GM12878 (cell line): ENCODE data around the gene PRTFDC1.

ENCODE experiments used
- ATF2 ChIP-seq: IDR thresholded peaks from 2 replicates; pipeline ENCODE4 v1.6.1; 2012; ENCODE audit warnings: low read length, inconsistent platforms
- CEBPB ChIP-seq, 2 experiments: fragments of 150-350 bp in 1 of 2; IDR thresholded peaks; 2 replicates each; pipeline ENCODE4 v1.6.1; 2012 to 2014; ENCODE audit warnings: low read depth in 2 of 2, low read length in 2 of 2, borderline replicate concordance in 1 of 2, inconsistent platforms in 1 of 2
- CHD2 ChIP-seq: IDR thresholded peaks from 2 replicates; pipeline ENCODE4 v1.6.1; 2011; ENCODE audit warnings: low read depth, low read length, improper control_type of control experiment, borderline replicate concordance
- DPF2 ChIP-seq: fragments of 450-650 bp; IDR thresholded peaks from 2 replicates; pipeline ENCODE4 v1.6.1; 2017; ENCODE audit warnings: mild to moderate bottlenecking
- FOXK2 ChIP-seq: fragments of 450-650 bp; IDR thresholded peaks from 2 replicates; pipeline ENCODE4 v1.6.1; 2017; ENCODE audit warnings: mild to moderate bottlenecking, moderate library complexity
- JUND ChIP-seq: IDR thresholded peaks from 2 replicates; pipeline ENCODE4 v1.6.1; 2012; ENCODE audit warnings: low read depth, mild to moderate bottlenecking, low read length, improper control_type of control experiment, moderate library complexity
- KDM1A ChIP-seq: fragments of 200-600 bp; sonication (generic); IDR thresholded peaks from 2 replicates; pipeline ENCODE4 v1.6.1; 2016; ENCODE audit warnings: borderline replicate concordance
- NRF1 ChIP-seq: conservative IDR thresholded peaks from 2 replicates; pipeline ENCODE4 v1.6.1; 2011; ENCODE audit warnings: mild to moderate bottlenecking, low read depth, low read length, improper control_type of control experiment
- POLR2A ChIP-seq: IDR thresholded peaks from 2 replicates; pipeline ENCODE4 v1.6.1; 2011; ENCODE audit warnings: low read depth, mild to moderate bottlenecking, low read length
- SMC3 ChIP-seq: IDR thresholded peaks from 2 replicates; pipeline ENCODE4 v1.6.1; 2011; ENCODE audit warnings: low read length, improper control_type of control experiment, borderline replicate concordance
- TBL1XR1 ChIP-seq: IDR thresholded peaks from 2 replicates; pipeline ENCODE4 v1.6.1; 2012; ENCODE audit warnings: low read depth, low read length, improper control_type of control experiment
- TF ChIP-seq, protein P1 (sequence below), 3 experiments: IDR thresholded peaks in 2 of 3; conservative IDR thresholded peaks in 1 of 3; 2 replicates each; pipeline ENCODE4 v1.5.1; 2011; ENCODE audit warnings: low read depth in 3 of 3, low read length in 3 of 3, mild to moderate bottlenecking in 3 of 3, control low read depth in 2 of 3, moderate library complexity in 2 of 3, inconsistent platforms in 1 of 3, mixed read lengths in 1 of 3; ENCODE audit not compliant: control insufficient read depth in 2 of 3, insufficient read depth in 1 of 3; ENCODE audit errors: extremely low read depth in 1 of 3

DNA sequence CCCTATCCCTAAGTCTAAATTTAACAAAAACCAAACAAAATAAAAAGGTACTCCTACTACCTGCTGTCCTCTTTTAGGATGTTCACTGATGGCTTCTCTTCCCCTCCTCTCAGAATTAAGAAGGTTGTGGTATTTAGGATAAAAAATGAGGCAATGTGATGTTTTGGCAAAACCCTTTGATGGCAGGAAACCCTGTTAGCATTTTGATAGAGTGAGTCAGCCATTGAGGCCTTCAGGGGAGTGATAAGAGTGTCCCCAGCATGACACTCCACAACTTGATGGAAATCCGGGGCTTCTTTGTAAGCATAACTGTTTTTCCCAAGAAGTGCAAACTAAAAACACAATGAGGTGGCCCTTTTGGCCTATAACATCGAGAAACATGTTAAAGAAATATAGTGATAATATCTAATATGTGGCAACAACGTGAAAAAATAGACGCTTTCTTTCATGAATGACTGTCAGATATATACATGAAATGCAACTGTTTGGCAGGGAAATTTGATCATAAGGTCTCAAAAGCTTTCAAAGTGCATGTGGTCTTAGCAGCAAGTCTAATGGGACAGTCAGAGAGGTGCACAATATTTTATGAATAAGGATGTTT is 55.0 kb downstream of the PRTFDC1 start:
- TF ChIP-seq SMC3 (no peak), CEBPB (IDR thresholded peaks at IDR 0.05; ENCODE audit: borderline replicate concordance in 1 of 2, low read depth in 2 of 2, low read length in 2 of 2) (no peak), TBL1XR1 (no peak), KDM1A (no peak), CHD2 (no peak), FOXK2 (no peak), NRF1 (no peak), ATF2 (no peak), DPF2 (no peak), POLR2A (no peak), JUND (no peak)
- TF ChIP-seq, protein P1, sequence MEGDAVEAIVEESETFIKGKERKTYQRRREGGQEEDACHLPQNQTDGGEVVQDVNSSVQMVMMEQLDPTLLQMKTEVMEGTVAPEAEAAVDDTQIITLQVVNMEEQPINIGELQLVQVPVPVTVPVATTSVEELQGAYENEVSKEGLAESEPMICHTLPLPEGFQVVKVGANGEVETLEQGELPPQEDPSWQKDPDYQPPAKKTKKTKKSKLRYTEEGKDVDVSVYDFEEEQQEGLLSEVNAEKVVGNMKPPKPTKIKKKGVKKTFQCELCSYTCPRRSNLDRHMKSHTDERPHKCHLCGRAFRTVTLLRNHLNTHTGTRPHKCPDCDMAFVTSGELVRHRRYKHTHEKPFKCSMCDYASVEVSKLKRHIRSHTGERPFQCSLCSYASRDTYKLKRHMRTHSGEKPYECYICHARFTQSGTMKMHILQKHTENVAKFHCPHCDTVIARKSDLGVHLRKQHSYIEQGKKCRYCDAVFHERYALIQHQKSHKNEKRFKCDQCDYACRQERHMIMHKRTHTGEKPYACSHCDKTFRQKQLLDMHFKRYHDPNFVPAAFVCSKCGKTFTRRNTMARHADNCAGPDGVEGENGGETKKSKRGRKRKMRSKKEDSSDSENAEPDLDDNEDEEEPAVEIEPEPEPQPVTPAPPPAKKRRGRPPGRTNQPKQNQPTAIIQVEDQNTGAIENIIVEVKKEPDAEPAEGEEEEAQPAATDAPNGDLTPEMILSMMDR (IDR thresholded peaks at IDR 0.05 in 2 of 3, conservative IDR thresholded peaks at IDR 0.05 in 1 of 3; ENCODE audit: control insufficient read depth in 2 of 3, extremely low read depth in 1 of 3, insufficient read depth in 1 of 3, low read depth in 3 of 3, low read length in 3 of 3), result no peak
